ENCODE measurements around the gene FN3K.
A peak's percentile ranks its signal among the peaks of the same experiment; 100 is the strongest.

FN3K gene

GRCh38 chr17:82729479-82730260, 5.7 kb upstream of the FN3K start:
- TF ChIP-seq CTCF (IDR thresholded peaks at IDR 0.05): no peak
- no peak overlapping the region for H3K4me3 ChIP-seq
- H3K27ac ChIP-seq: no peak overlapping the region
- DNase-seq (ENCODE audit: low spot score): no peak

- Histone ChIP-seq H3K4me3 (no peak overlapping the region), H3K27ac (no peak overlapping the region)
- no peak for DNase-seq (ENCODE audit: low spot score)
- no peak for TF ChIP-seq CTCF (IDR thresholded peaks at IDR 0.05)
These were observed 3.2 kb upstream of the FN3K start for GRCh38 chr17:82732118-82732743.

GRCh38 chr17:82736511-82737185, 1.2 kb downstream of the FN3K start:
- Histone ChIP-seq H3K4me3 (peak overlapping the region; percentile 82), H3K27ac (peak overlapping the region in 1 of 2 donors; percentile 87)
- no peak for TF ChIP-seq CTCF (IDR thresholded peaks at IDR 0.05)
- no peak for DNase-seq (ENCODE audit: low spot score)

- no peak for TF ChIP-seq CTCF (IDR thresholded peaks at IDR 0.05)
- DNase-seq (ENCODE audit: low spot score): no peak
- Histone ChIP-seq H3K27ac (peak overlapping the region in 1 of 2 donors; percentile 19), H3K4me3 (no peak overlapping the region)
These were observed 2.8 kb downstream of the FN3K start for GRCh38 chr17:82737967-82738877.

- Histone ChIP-seq H3K27ac (no peak overlapping the region), H3K4me3 (no peak overlapping the region)
- DNase-seq (ENCODE audit: low spot score): no peak
- TF ChIP-seq CTCF (IDR thresholded peaks at IDR 0.05): no peak
These were observed 5.7 kb downstream of the FN3K start for GRCh38 chr17:82740906-82741759.

All from coronary artery (tissue), 2 donors.